HepG2 (cell line): ENCODE measurements around the gene EXOC3L4. TPM values are rescaled to one million over a fixed set of nuclear protein-coding genes. Genes with fewer than 3 reads are reported as not detected.

Experiments used
- ATAC-seq: fragments of 200-7000 bp; cut with Tn5 transposase; 3 replicates; pipeline ENCODE4 v1.9.1; 2020; ENCODE audit warnings: mild to moderate bottlenecking, moderate library complexity
- BruUV-seq: library from RNA; stranded (reverse); fragments of 400-500 nt; replicated peaks from 2 replicates; lab custom pipeline; 2021; lab: Mats Ljungman, UMichigan
- CTCF ChIA-PET: fragments of 300-600 bp; formaldehyde crosslinking; extraction: SDS; loops from one replicate; lab custom pipeline; 2021; ENCODE audit warnings: low total read pairs, inconsistent platforms, low intra/inter-chr PET ratio; lab: Yijun Ruan, JAX
- POLR2A ChIA-PET: fragments of 350-600 bp; sonication (Branson Sonifier 250); formaldehyde crosslinking; loops from one replicate; lab custom pipeline; 2020; ENCODE audit warnings: antibody characterized with exemption, inconsistent platforms; lab: Yijun Ruan, JAX
- DNase-seq: peaks from one replicate; pipeline ENCODE4 v3.0.0-alpha.2; 2015; ENCODE audit warnings: low spot score
- FAIRE-seq: peaks from 3 replicates; lab custom pipeline; 2011; peaks lifted over from hg19 to GRCh38; lab: Jason Lieb, UNC
- H2AFZ ChIP-seq: one replicate; pipeline ENCODE4 v1.6.1; 2011; ENCODE audit warnings: low read length, inconsistent platforms
- H3K27ac ChIP-seq: fragments of 300-600 bp; 3 replicates; pipeline ENCODE4 v1.8.0; 2011; ENCODE audit warnings: mixed run types, mild to moderate bottlenecking, mixed read lengths, low read length, inconsistent platforms; ENCODE audit not compliant: insufficient read depth; ENCODE audit errors: extremely low read length
- H3K27me3 ChIP-seq, 2 experiments: fragments of 200-600 bp in 1 of 2; 2 replicates in 1 of 2; 3 replicates in 1 of 2; pipeline versions ENCODE4 v1.6.0 to v1.8.0; 2011; ENCODE audit warnings: low read length in 2 of 2, mild to moderate bottlenecking in 2 of 2, moderate library complexity in 2 of 2, inconsistent platforms in 1 of 2; ENCODE audit not compliant: insufficient read depth in 2 of 2, control insufficient read depth in 1 of 2
- H3K36me3 ChIP-seq, 2 experiments: fragments of 200-600 bp in 1 of 2; replicated peaks in 1 of 2; 2 replicates in 1 of 2; 3 replicates in 1 of 2; pipeline versions ENCODE4 v1.5.1 to v1.8.0; 2011; ENCODE audit warnings: low read length in 2 of 2, inconsistent platforms in 1 of 2; ENCODE audit not compliant: insufficient read depth in 2 of 2, control insufficient read depth in 1 of 2
- H3K4me1 ChIP-seq: 2 replicates; pipeline ENCODE4 v1.5.1; 2012; ENCODE audit warnings: low read length, inconsistent platforms; ENCODE audit not compliant: insufficient read depth
- H3K4me2 ChIP-seq: 2 replicates; pipeline ENCODE4 v1.6.0; 2011; ENCODE audit warnings: low read depth, low read length, inconsistent platforms
- H3K4me3 ChIP-seq, 3 experiments: fragments of 200-600 bp in 1 of 3; sonication (generic), shearing (Covaris generic) in 1 of 3; replicated peaks in 1 of 3; 2 replicates each; pipeline ENCODE4 v1.5.1; 2011 to 2016; ENCODE audit warnings: low read length in 3 of 3, inconsistent platforms in 2 of 3, low read depth in 2 of 3, mild to moderate bottlenecking in 2 of 3, control low read depth in 1 of 3, mixed read lengths in 1 of 3; ENCODE audit not compliant: insufficient read depth in 1 of 3
- H3K79me2 ChIP-seq: one replicate; pipeline ENCODE4 v1.6.1; 2011; ENCODE audit warnings: low read length, inconsistent platforms; ENCODE audit not compliant: insufficient read depth
- H3K9ac ChIP-seq: 2 replicates; pipeline ENCODE4 v1.6.0; 2011; ENCODE audit warnings: mild to moderate bottlenecking, low read depth, low read length, inconsistent platforms; ENCODE audit not compliant: insufficient read depth
- H3K9me3 ChIP-seq: 2 replicates; pipeline ENCODE4 v1.5.1; 2012; ENCODE audit warnings: mild to moderate bottlenecking, low read length
- H4K20me1 ChIP-seq: 2 replicates; pipeline ENCODE4 v1.6.0; 2011; ENCODE audit warnings: inconsistent platforms, mild to moderate bottlenecking, low read length, moderate library complexity; ENCODE audit not compliant: insufficient read depth
- ADNP ChIP-seq: sonication (generic); formaldehyde crosslinking; IDR thresholded peaks from 2 replicates; pipeline ENCODE4 v1.4.0; 2020; ENCODE audit warnings: missing genetic modification reagents
- CENPT ChIP-seq: sonication (generic); formaldehyde crosslinking; IDR thresholded peaks from 2 replicates; pipeline ENCODE4 v1.8.0; 2022; ENCODE audit warnings: low read depth, mild to moderate bottlenecking, moderate library complexity, missing genetic modification reagents
- HNF1B ChIP-seq: sonication (generic); formaldehyde crosslinking; IDR thresholded peaks from 2 replicates; pipeline ENCODE4 v1.5.1; 2020; ENCODE audit warnings: mild to moderate bottlenecking, moderate library complexity, missing genetic modification reagents
- KDM2A ChIP-seq: sonication (generic); formaldehyde crosslinking; IDR thresholded peaks from 2 replicates; pipeline ENCODE4 v1.4.0; 2020; ENCODE audit warnings: low read depth, missing genetic modification reagents, borderline replicate concordance
- LBX2 ChIP-seq: sonication (generic); formaldehyde crosslinking; IDR thresholded peaks from 2 replicates; pipeline ENCODE4 v1.5.0; 2020; ENCODE audit warnings: missing genetic modification reagents, mild to moderate bottlenecking, borderline replicate concordance
- MBD4 ChIP-seq: IDR thresholded peaks from 2 replicates; pipeline ENCODE4 v1.6.1; 2012; ENCODE audit warnings: low read length, inconsistent platforms, borderline replicate concordance
- PCBP2 ChIP-seq: fragments of 200-400 bp; formaldehyde crosslinking; optimal IDR thresholded peaks from 2 replicates; pipeline ENCODE3; 2018; ENCODE audit warnings: low read length, low read depth; ENCODE audit not compliant: poor library complexity, severe bottlenecking
- SIX4 ChIP-seq: sonication (generic); formaldehyde crosslinking; IDR thresholded peaks from 2 replicates; pipeline ENCODE4 v1.4.0; 2020; ENCODE audit warnings: missing genetic modification reagents
- SMAD3 ChIP-seq: sonication (generic); formaldehyde crosslinking; IDR thresholded peaks from 2 replicates; pipeline ENCODE4 v1.4.0; 2020; ENCODE audit warnings: missing genetic modification reagents
- STAT5B ChIP-seq: sonication (generic); formaldehyde crosslinking; IDR thresholded peaks from 2 replicates; pipeline ENCODE4 v1.4.0; 2020; ENCODE audit warnings: missing genetic modification reagents
- ZHX1 ChIP-seq: sonication (generic); formaldehyde crosslinking; IDR thresholded peaks from 2 replicates; pipeline ENCODE4 v1.8.1; 2022; ENCODE audit warnings: low read depth, mild to moderate bottlenecking, missing genetic modification reagents
- ZNF431 ChIP-seq: sonication (generic); formaldehyde crosslinking; IDR thresholded peaks from 2 replicates; pipeline ENCODE4 v1.9.0; 2022; ENCODE audit warnings: missing genetic modification reagents, low read depth, mild to moderate bottlenecking, borderline replicate concordance
- ZNF850 ChIP-seq: sonication (generic); formaldehyde crosslinking; conservative IDR thresholded peaks from 2 replicates; pipeline ENCODE4 v1.9.0; 2021; ENCODE audit warnings: mild to moderate bottlenecking, missing genetic modification reagents
- whole genome bisulfite sequencing: methylation state at CpG from one replicate; pipeline ENCODE4 v1.1.6; 2017; ENCODE audit warnings: low lambda C conversion rate; 5-methylcytosine and 5-hydroxymethylcytosine counted together
- in situ Hi-C: cut with HindIII; loops from 2 replicates; pipeline ENCODE4 v1.10.0; 2017; ENCODE audit warnings: low pct_unique_long_range_greater_than_20kb; ENCODE audit not compliant: extremely low pct_ligation_motif_present
- intact Hi-C: fragments of 100-400 bp; cut with micrococcal nuclease; formaldehyde crosslinking; loops from one replicate; pipeline ENCODE4 v1.10.0; 2022; ENCODE audit not compliant: unreplicated experiment
- polyA plus RNA-seq, 8 experiments: library from polyadenylated mRNA; depleted of rRNA in 3 of 8; stranded (reverse) in 7 of 8; unstranded in 1 of 8; fragments of >200 nt; fragmentation: Illumina TruSeq in 4 of 8; extraction: Trizol in 4 of 8; gene quantifications; 2 replicates each; pipeline versions ENCODE4 v1.2.1 to v1.2.3, GENCODE V29; 2011 to 2016; ENCODE audit warnings: low read depth in 4 of 8, missing spikeins in 1 of 8, mixed read lengths in 1 of 8; ENCODE audit not compliant: insufficient read depth in 1 of 8
- total RNA-seq, 5 experiments: library from RNA; depleted of rRNA; stranded (reverse); fragments of >200 nt; fragmentation: Illumina TruSeq; extraction: Trizol; gene quantifications; 2 replicates each; pipeline ENCODE4 v1.2.3, GENCODE V29; 2016; ENCODE audit warnings: low read depth in 1 of 5
- TF ChIP-seq, protein P1 (sequence below): IDR thresholded peaks from 2 replicates; pipeline ENCODE4 v1.6.1; 2016; ENCODE audit warnings: low read depth, borderline replicate concordance
- TF ChIP-seq, protein P2 (sequence below): sonication (generic); formaldehyde crosslinking; IDR thresholded peaks from 2 replicates; pipeline ENCODE4 v1.4.0; 2020; ENCODE audit warnings: missing genetic modification reagents

EXOC3L4 gene
- total and polyA plus RNA-seq, 2 of the 13 experiments (the other 11 are each of a cell fraction or from before 2014, with no cell fraction given) = 11.8 to 27.0 TPM

DNA sequence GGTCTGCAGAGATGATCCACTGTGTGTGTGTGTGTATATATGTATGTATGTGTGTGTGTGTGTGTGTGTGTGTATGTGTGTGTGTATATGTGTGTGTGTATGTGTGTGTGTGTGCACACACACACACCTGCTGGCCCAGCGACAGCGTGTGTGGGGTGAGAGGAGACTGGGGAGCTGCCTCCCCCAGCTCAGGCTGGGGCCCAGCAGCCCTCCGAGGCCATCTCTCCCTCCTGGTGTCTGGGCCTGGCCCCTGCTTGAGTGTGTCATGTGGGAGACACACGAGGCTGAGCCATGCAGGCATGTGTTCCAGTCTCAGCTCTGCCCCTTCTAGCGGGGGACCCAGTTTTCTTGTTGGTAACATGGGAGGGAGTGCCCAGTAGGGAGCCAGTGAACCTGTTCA lies 18.8 kb downstream of the EXOC3L4 start:
- H3K4me3 ChIP-seq = no peak overlapping the region
- in situ Hi-C loops = no loop called here
- no peaks in the 10 kb centered on the region for H3K9me3 ChIP-seq
- no peak overlapping the region for H3K27ac ChIP-seq
- ATAC-seq (peak; percentile 16), DNase-seq (no peak), FAIRE-seq (no peak)
- intact Hi-C loops = no loop called here
- H3K4me1 ChIP-seq = peaks cover 87% of the 10 kb centered on the region
- no CpG with 5 or more reads among the region's 5 CpGs for WGBS
- POLR2A ChIA-PET = interaction anchor here (0.6 to 5.9 kb wide), 6 partner anchors 8 to 220 kb away, joined by 3 to 55 read pairs (median 4); no protein-coding TSS in a partner anchor
- peak overlapping the region; percentile 24; the same call in 1 of the 2 replicates for H3K4me2 ChIP-seq
- H4K20me1 ChIP-seq = peaks cover 4% of the 10 kb centered on the region; the same call in 1 of the 2 replicates
- H2AFZ ChIP-seq = no peak overlapping the region
- no TSS peak for BruUV-seq
- 0 out of 2 replicates have a peak overlapping the region, but pooled peaks have one; percentile 7 for H3K9ac ChIP-seq
- H3K36me3 ChIP-seq = peaks cover under 1 to 2% of the 10 kb centered on the region in 2 experiments; a peak in 1 of 5 replicates
- 0 out of 5 replicates have a peak, but pooled peaks cover 0 to 2% of the 10 kb centered on the region in 2 experiments for H3K27me3 ChIP-seq
- H3K79me2 ChIP-seq = no peaks in the 10 kb centered on the region
- CTCF ChIA-PET = no interaction called here
- no peak for TF ChIP-seq SIX4 (CRISPR knock-in tag)
- no peak for TF ChIP-seq HNF1B (CRISPR knock-in tag)
- no peak for TF ChIP-seq CENPT (CRISPR knock-in tag)
- TF ChIP-seq ZNF431 (CRISPR knock-in tag) = 0 out of 2 replicates have a peak, but pooled peaks have one; percentile 9
- TF ChIP-seq SMAD3 = no peak
- TF ChIP-seq ZNF850 = no peak
- no peak for TF ChIP-seq KDM2A (CRISPR knock-in tag)
- no peak for TF ChIP-seq STAT5B (CRISPR knock-in tag)
- TF ChIP-seq PCBP2 = no peak
- TF ChIP-seq, protein P1, sequence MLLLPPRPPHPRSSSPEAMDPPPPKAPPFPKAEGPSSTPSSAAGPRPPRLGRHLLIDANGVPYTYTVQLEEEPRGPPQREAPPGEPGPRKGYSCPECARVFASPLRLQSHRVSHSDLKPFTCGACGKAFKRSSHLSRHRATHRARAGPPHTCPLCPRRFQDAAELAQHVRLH (CRISPR knock-in tag) = no peak
- TF ChIP-seq MBD4 = no peak
- TF ChIP-seq ADNP (CRISPR knock-in tag) = no peak
- TF ChIP-seq ZHX1 (CRISPR knock-in tag) = 0 out of 2 replicates have a peak, but pooled peaks have one; percentile 29
- TF ChIP-seq, protein P2, sequence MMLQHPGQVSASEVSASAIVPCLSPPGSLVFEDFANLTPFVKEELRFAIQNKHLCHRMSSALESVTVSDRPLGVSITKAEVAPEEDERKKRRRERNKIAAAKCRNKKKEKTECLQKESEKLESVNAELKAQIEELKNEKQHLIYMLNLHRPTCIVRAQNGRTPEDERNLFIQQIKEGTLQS (CRISPR knock-in tag) = no peak
- no peak for TF ChIP-seq LBX2 (CRISPR knock-in tag)
